Spinal cord (tissue), 10 donors: Measurements from ENCODE around the gene SFT2D1. TPM values are rescaled to one million over a fixed set of nuclear protein-coding genes. Genes with fewer than 3 reads are reported as not detected.

ENCODE experiments used
- DNase-seq, 6 donors: peaks; one replicate each; pipeline versions ENCODE4 v3.0.0 to v3.0.0-alpha.2; 2013 to 2015; ENCODE audit warnings: low spot score in 6 of 6, low read depth in 4 of 6
- H3K27ac ChIP-seq: one replicate; pipeline ENCODE4 v1.5.1; 2013; ENCODE audit warnings: low read depth, low read length, control low read depth
- H3K27me3 ChIP-seq: one replicate; pipeline ENCODE4 v1.6.1; 2013; ENCODE audit warnings: low read length; ENCODE audit not compliant: control insufficient read depth, insufficient read depth
- H3K36me3 ChIP-seq: one replicate; pipeline ENCODE4 v1.6.1; 2013; ENCODE audit warnings: low read length; ENCODE audit not compliant: control insufficient read depth, insufficient read depth
- H3K4me1 ChIP-seq: one replicate; pipeline ENCODE4 v1.6.1; 2013; ENCODE audit warnings: low read length; ENCODE audit not compliant: control insufficient read depth, insufficient read depth
- H3K4me3 ChIP-seq: one replicate; pipeline ENCODE4 v1.5.1; 2013; ENCODE audit warnings: low read depth, low read length, control low read depth
- H3K9me3 ChIP-seq: one replicate; pipeline ENCODE4 v1.6.1; 2013; ENCODE audit warnings: low read length; ENCODE audit not compliant: control insufficient read depth, insufficient read depth
- WGBS: methylation state at CpG from one replicate; pipeline ENCODE4 v1.1.5; 2013; ENCODE audit warnings: missing lambda C conversion rate; ENCODE audit not compliant: insufficient coverage; 5-methylcytosine and 5-hydroxymethylcytosine counted together
- polyA plus RNA-seq, 2 donors: library from polyadenylated mRNA; unstranded; fragments of 120-200 nt; gene quantifications; one replicate each; pipeline ENCODE4 v1.2.1, GENCODE V29; 2013; ENCODE audit not compliant: insufficient read length in 2 of 2
- total RNA-seq, 2 donors: library from RNA; depleted of rRNA in 1 of 2; stranded (reverse); fragments of 120-200 nt in 1 of 2; fragments of >200 nt in 1 of 2; gene quantifications; one replicate each; pipeline versions ENCODE4 v1.2.3 to v1.2.4, GENCODE V29; 2013 to 2014
- donor health status: healthy.

The SFT2D1 gene
- total and polyA plus RNA-seq, 4 donors = 27.5 to 63.7 (median 50.3) TPM

DNA sequence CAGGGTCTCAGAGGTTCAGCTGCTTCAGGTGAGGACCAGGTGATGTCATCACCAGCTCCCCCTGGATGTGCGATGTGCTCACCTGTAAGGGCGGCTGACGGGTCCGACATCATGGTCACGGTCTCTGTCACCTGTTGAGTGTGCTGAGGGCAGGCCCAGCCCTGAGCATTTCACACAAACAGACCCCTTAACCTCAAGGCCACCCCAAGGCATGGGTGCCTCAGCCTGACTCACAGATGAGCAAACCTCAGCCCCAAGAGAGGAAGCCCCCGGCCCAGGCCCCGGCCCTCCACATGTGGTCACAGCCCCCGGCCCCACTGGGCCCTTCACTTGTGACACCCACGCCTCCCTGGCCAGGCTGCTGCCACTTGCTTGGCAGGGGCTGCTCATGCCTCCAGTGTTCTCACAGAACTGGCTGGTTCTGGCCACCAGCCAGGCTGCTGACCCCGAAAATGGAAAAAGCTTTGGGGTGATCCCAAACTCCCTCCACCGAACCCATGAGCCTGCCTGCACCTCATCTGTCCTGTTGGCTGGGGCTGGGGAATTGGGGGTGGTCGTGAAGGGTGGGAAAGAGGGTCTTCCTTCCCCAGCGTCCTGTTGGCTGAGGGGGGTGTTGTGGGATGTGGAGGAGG lies 67.5 kb downstream of the SFT2D1 start:
- WGBS = 68% methylated on average over 6 of the region's 13 CpGs
- no peaks in the 10 kb centered on the region for H3K27me3 ChIP-seq
- no peaks in the 10 kb centered on the region for H3K36me3 ChIP-seq
- H3K9me3 ChIP-seq = no peaks in the 10 kb centered on the region
- no peak overlapping the region for H3K4me3 ChIP-seq
- DNase-seq = no peak
- peaks cover 24% of the 10 kb centered on the region for H3K4me1 ChIP-seq
- H3K27ac ChIP-seq = no peak overlapping the region

GRCh38 chr6:166274163-166274562 lies 68.2 kb downstream of the SFT2D1 start:
- no peak for DNase-seq
- Histone ChIP-seq H3K27ac (no peak overlapping the region), H3K4me1 (peaks cover 24% of the 10 kb centered on the region), H3K4me3 (no peak overlapping the region), H3K36me3 (no peaks in the 10 kb centered on the region), H3K27me3 (peaks cover 2% of the 10 kb centered on the region), H3K9me3 (no peaks in the 10 kb centered on the region)
- WGBS = 91% methylated on average over 3 of the region's 4 CpGs

DNA sequence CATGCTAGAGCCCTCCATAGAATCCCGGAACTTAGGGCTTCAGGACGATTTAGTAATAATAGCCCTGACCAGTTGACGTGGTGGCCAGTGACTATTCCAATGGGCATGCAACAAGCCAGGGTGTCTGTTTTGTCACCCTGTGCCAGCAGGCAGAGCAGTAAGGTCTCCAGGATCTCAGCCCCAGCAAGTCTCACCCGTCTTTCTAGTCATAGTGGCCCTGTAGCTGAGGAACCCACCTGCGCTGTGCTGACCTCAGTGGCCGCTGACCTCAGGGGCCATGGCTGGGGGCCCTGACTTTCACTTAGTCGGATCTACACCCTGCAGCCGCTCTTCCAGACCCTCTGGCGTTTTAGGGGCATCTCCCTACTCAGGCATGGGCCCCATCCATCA lies 71.0 kb downstream of the SFT2D1 start:
- Histone ChIP-seq H3K36me3 (no peaks in the 10 kb centered on the region), H3K4me1 (peaks cover 13% of the 10 kb centered on the region), H3K9me3 (no peaks in the 10 kb centered on the region), H3K27me3 (peaks cover 13% of the 10 kb centered on the region), H3K27ac (no peak overlapping the region), H3K4me3 (no peak overlapping the region)
- no peak for DNase-seq
- WGBS = 94% methylated on average over 9 of the region's 9 CpGs

- DNase-seq = no peak
- 91% methylated on average over 9 of the region's 10 CpGs for WGBS
- Histone ChIP-seq H3K27me3 (peaks cover 13% of the 10 kb centered on the region), H3K9me3 (no peaks in the 10 kb centered on the region), H3K4me1 (peaks cover 10% of the 10 kb centered on the region), H3K4me3 (no peak overlapping the region), H3K27ac (no peak overlapping the region), H3K36me3 (no peaks in the 10 kb centered on the region)
Observed at GRCh38 chr6:166270706-166271375, 71.5 kb downstream of the SFT2D1 start.

Other genes starting within 250 kb of the SFT2D1 start
- gene TBXT, start 174.7 kb downstream of the SFT2D1 start, total RNA-seq = not detected
- not detected for gene TBXT, start 174.7 kb downstream of the SFT2D1 start, polyA plus RNA-seq
- gene PRR18, start 34.2 kb downstream of the SFT2D1 start, total RNA-seq = 1 to 10 TPM; 3.2 to 5.3 TPM
- 10 to 100 TPM; 13.2 to 15.4 TPM for gene PRR18, start 34.2 kb downstream of the SFT2D1 start, polyA plus RNA-seq
- gene MPC1, start 40.4 kb upstream of the SFT2D1 start, total RNA-seq = 10 to 100 TPM; 74.8 to 89.5 TPM
- 100 to 1,000 TPM; 139 to 150 TPM for gene MPC1, start 40.4 kb upstream of the SFT2D1 start, polyA plus RNA-seq
- gene RAMACL, start 244.1 kb upstream of the SFT2D1 start, total RNA-seq = 1 to 10 TPM; 1.3 to 1.5 TPM
- gene RAMACL, start 244.1 kb upstream of the SFT2D1 start, polyA plus RNA-seq = under 1 TPM; 0.18 to 0.49 TPM